Gastroesophageal sphincter (tissue), 4 donors: Measurements from ENCODE around the gene QKI. TPM values are rescaled to one million over a fixed set of nuclear protein-coding genes. Genes with fewer than 3 reads are reported as not detected.

Experiments
- ATAC-seq: fragments of 150-250 bp; one replicate; pipeline ENCODE4 v1.9.1; 2016; ENCODE audit warnings: mild to moderate bottlenecking, moderate library complexity
- H3K27ac ChIP-seq, 4 donors: fragments of 200-600 bp; sonication (generic) in 3 of 4; 1 replicate in 3 of 4; 2 replicates in 1 of 4; pipeline ENCODE4 v1.5.1; 2016 to 2019
- H3K27me3 ChIP-seq: fragments of 200-600 bp; sonication (generic); one replicate; pipeline ENCODE4 v1.5.1; 2019
- H3K36me3 ChIP-seq, 2 donors: fragments of 200-600 bp; sonication (generic); one replicate each; pipeline ENCODE4 v1.5.1; 2019; ENCODE audit warnings: control low read depth in 1 of 2
- H3K4me1 ChIP-seq, 3 donors: fragments of 200-600 bp; sonication (generic); 1 replicate in 2 of 3; 2 replicates in 1 of 3; pipeline ENCODE4 v1.5.1; 2016 to 2019; ENCODE audit warnings: control low read depth in 2 of 3
- H3K4me3 ChIP-seq, 2 donors: fragments of 200-600 bp; sonication (generic); one replicate each; pipeline ENCODE4 v1.5.1; 2019; ENCODE audit warnings: mild to moderate bottlenecking in 1 of 2, moderate library complexity in 1 of 2
- H3K9me3 ChIP-seq, 3 donors: fragments of 200-600 bp; sonication (generic); one replicate each; pipeline ENCODE4 v1.5.1; 2017 to 2019; ENCODE audit warnings: control low read depth in 2 of 3
- EP300 ChIP-seq: sonication (generic); formaldehyde crosslinking; IDR thresholded peaks from one replicate; pipeline ENCODE4 v1.6.1; 2017; ENCODE audit warnings: antibody characterized with exemption, mild to moderate bottlenecking
- POLR2A ChIP-seq, 2 donors: fragments of 450-650 bp; IDR thresholded peaks; one replicate each; pipeline ENCODE4 v1.6.1; 2017; ENCODE audit warnings: antibody characterized with exemption in 2 of 2, mild to moderate bottlenecking in 2 of 2, moderate library complexity in 1 of 2
- POLR2AphosphoS5 ChIP-seq: sonication (generic); formaldehyde crosslinking; IDR thresholded peaks from one replicate; pipeline ENCODE4 v1.6.1; 2017; ENCODE audit warnings: antibody characterized with exemption
- WGBS, 2 donors: methylation state at CpG; one replicate each; pipeline ENCODE4 v1.1.5; 2018; ENCODE audit warnings: low coverage in 1 of 2; 5-methylcytosine and 5-hydroxymethylcytosine counted together
- total RNA-seq, 4 donors: library from RNA; depleted of rRNA; stranded (reverse); fragments of >200 nt; gene quantifications; one replicate each; pipeline ENCODE4 v1.1.0, GENCODE V29; 2016
- TF ChIP-seq, protein P1 (sequence below), 4 experiments: fragments of 200-600 bp in 2 of 4; fragments of 450-650 bp in 2 of 4; sonication (generic) in 1 of 4; IDR thresholded peaks; one replicate each; pipeline ENCODE4 v1.5.1; 2017 to 2019; ENCODE audit warnings: antibody characterized with exemption in 4 of 4, mild to moderate bottlenecking in 2 of 4, moderate library complexity in 2 of 4

The QKI gene
- total RNA-seq, 4 donors from 2014 or later: 170 to 249 (median 227) TPM

DNA sequence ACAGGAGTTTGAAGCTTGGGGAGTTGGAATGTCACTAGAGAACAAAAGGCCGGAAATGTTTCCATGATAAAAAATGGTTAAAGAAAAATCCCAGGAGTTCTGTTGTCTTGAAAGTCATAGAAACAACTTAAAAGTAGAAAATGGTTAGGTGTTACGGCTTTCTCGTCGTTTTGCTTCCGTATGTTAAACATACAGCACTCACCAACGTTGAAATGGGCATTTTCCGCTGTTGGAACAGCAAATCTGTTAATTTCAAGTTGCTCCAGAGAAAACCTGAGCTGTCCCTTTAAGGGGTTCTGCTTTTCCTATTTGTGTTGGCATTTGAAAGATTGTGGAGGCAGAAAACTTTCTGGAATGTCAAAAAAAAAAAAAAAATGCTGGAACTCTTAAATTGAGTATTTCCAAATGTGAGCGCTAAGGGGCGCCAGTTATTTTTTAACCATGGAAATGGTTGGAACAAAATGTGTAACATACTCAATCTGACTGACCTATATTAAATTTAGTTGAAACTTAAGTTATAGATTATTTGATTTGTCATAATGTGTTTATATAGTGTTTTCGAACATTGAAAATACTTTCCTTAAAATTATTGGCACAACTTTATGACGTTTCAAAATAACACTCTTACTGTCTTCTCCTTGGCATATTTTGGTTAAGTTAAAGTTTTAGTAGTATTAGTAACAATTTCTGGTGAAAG lies 2.2 kb downstream of the QKI start:
- TF ChIP-seq, protein P1, sequence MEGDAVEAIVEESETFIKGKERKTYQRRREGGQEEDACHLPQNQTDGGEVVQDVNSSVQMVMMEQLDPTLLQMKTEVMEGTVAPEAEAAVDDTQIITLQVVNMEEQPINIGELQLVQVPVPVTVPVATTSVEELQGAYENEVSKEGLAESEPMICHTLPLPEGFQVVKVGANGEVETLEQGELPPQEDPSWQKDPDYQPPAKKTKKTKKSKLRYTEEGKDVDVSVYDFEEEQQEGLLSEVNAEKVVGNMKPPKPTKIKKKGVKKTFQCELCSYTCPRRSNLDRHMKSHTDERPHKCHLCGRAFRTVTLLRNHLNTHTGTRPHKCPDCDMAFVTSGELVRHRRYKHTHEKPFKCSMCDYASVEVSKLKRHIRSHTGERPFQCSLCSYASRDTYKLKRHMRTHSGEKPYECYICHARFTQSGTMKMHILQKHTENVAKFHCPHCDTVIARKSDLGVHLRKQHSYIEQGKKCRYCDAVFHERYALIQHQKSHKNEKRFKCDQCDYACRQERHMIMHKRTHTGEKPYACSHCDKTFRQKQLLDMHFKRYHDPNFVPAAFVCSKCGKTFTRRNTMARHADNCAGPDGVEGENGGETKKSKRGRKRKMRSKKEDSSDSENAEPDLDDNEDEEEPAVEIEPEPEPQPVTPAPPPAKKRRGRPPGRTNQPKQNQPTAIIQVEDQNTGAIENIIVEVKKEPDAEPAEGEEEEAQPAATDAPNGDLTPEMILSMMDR (IDR thresholded peaks at IDR 0.05): peak; percentile 49 to 83 (median 73)
- TF ChIP-seq POLR2A (IDR thresholded peaks at IDR 0.05) (peak in 1 of 2 donors; percentile 15), POLR2AphosphoS5 (peak; percentile 46), EP300 (no peak)
- Histone ChIP-seq H3K27me3 (no peaks in the 10 kb centered on the region), H3K9me3 (no peaks in the 10 kb centered on the region), H3K4me1 (peaks cover 6 to 53% (median 9%) of the 10 kb centered on the region in 3 donors), H3K4me3 (peak overlapping the region; percentile 99 to 100), H3K27ac (peak overlapping the region; percentile 99 to 100 (median 100)), H3K36me3 (no peaks in the 10 kb centered on the region)
- 2 to 3% methylated on average over 11 of the region's 11 CpGs for WGBS, 2 donors
- ATAC-seq: no peak

- peak overlapping the region; percentile 55 to 100 (median 78) for H3K27ac ChIP-seq
- TF ChIP-seq, protein P1 (IDR thresholded peaks at IDR 0.05): no peak
- TF ChIP-seq POLR2AphosphoS5 (no peak), POLR2A (IDR thresholded peaks at IDR 0.05) (no peak), EP300 (no peak)
- peak overlapping the region; percentile 99 to 100 for H3K4me3 ChIP-seq
- no peaks in the 10 kb centered on the region for H3K36me3 ChIP-seq
- 11 to 16% methylated on average over 4 of the region's 4 CpGs for WGBS, 2 donors
- no peaks in the 10 kb centered on the region for H3K27me3 ChIP-seq
- H3K9me3 ChIP-seq: no peaks in the 10 kb centered on the region
- ATAC-seq: no peak
- H3K4me1 ChIP-seq: peaks cover 9 to 53% (median 9%) of the 10 kb centered on the region in 3 donors
These were observed 3.1 kb downstream of the QKI start for GRCh38 chr6:163417595-163417994.

DNA sequence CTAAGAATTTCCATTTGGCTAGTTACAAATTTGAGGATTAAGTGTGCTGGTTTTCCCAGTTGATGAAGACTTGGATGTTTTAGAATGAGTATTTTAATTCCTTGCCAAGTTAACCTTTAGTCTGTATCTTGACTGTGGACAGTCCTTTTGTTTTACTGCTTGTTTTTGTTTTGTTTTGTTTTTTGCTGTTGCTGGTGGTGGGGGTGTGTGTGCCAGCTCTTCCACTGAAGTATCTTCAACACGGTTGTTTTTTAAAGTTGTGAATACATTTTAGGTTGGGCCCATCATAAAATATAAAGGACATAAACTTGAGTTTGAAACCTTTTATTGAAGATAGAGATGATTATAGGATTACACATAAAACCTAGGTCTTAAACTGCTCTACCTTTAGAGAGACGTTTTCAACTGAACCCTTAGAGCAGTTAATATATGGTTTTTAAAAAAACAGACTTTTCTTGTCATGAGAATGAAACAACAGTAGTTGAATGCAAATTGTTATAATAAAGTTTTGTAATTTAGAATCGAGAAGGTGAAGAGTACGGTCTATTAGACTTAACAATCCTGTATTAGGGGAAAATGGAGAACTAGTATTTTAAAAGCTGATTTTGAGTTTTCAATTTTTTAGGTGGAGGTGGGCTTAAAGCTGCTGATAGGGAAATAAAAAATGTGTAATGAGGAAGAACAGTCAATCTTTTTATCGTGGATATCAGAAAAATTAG lies 4.0 kb downstream of the QKI start:
- 21% methylated on average over 5 of the region's 5 CpGs for WGBS, 2 donors
- Histone ChIP-seq H3K27me3 (no peaks in the 10 kb centered on the region), H3K36me3 (no peaks in the 10 kb centered on the region), H3K4me1 (peaks cover 10 to 61% (median 11%) of the 10 kb centered on the region in 3 donors), H3K27ac (peak overlapping the region; percentile 25 to 100 (median 76)), H3K9me3 (no peaks in the 10 kb centered on the region), H3K4me3 (peak overlapping the region; percentile 19 to 100)
- no peak for ATAC-seq
- TF ChIP-seq, protein P1 (IDR thresholded peaks at IDR 0.05): no peak
- no peak for TF ChIP-seq EP300
- TF ChIP-seq POLR2A (IDR thresholded peaks at IDR 0.05): no peak
- peak; percentile 28 for TF ChIP-seq POLR2AphosphoS5

- Histone ChIP-seq H3K27ac (peak overlapping the region; percentile 51 to 100 (median 80)), H3K4me3 (peak overlapping the region; percentile 23 to 100), H3K4me1 (peaks cover 10 to 72% (median 11%) of the 10 kb centered on the region in 3 donors), H3K27me3 (no peaks in the 10 kb centered on the region), H3K36me3 (no peaks in the 10 kb centered on the region), H3K9me3 (no peaks in the 10 kb centered on the region)
- no peak for ATAC-seq
- WGBS, 2 donors: 8 to 12% methylated on average over 6 of the region's 6 CpGs
- TF ChIP-seq EP300: no peak
- no peak for TF ChIP-seq POLR2A (IDR thresholded peaks at IDR 0.05)
- TF ChIP-seq, protein P1 (IDR thresholded peaks at IDR 0.05): no peak
- TF ChIP-seq POLR2AphosphoS5: no peak
These were observed 5.1 kb downstream of the QKI start for GRCh38 chr6:163419413-163420288.
